MCF 10A (cell line): ENCODE data around the gene UBA1. TPM values are rescaled to one million over a fixed set of nuclear protein-coding genes. Genes with fewer than 3 reads are reported as not detected.

Source experiments
- BruUV-seq: library from RNA; stranded (reverse); fragments of 400-500 nt; replicated peaks from 2 replicates; lab custom pipeline; 2021; lab: Mats Ljungman, UMichigan
- CTCF ChIA-PET: fragments of 300-600 bp; sonication (Branson Sonifier 250); formaldehyde crosslinking; extraction: SDS; loops from one replicate; lab custom pipeline; 2021; ENCODE audit warnings: antibody characterized with exemption, inconsistent platforms; lab: Yijun Ruan, JAX
- POLR2A ChIA-PET: fragments of 300-600, 350-650 bp; sonication (Branson Sonifier 250); formaldehyde crosslinking; extraction: SDS; loops from one replicate; lab custom pipeline; 2020; ENCODE audit warnings: antibody characterized with exemption, inconsistent platforms; lab: Yijun Ruan, JAX
- DNase-seq: peaks from one replicate; pipeline ENCODE4 v3.0.0-alpha.2; 2018; ENCODE audit not compliant: unreplicated experiment
- H3K27ac Mint-ChIP-seq: one replicate; pipeline ENCODE4 v1.8.0; 2022; ENCODE audit warnings: mild to moderate bottlenecking, low read depth, mixed read lengths; ENCODE audit not compliant: unreplicated experiment
- H3K27me3 Mint-ChIP-seq: one replicate; pipeline ENCODE4 v1.8.0; 2022; ENCODE audit warnings: mixed read lengths; ENCODE audit not compliant: insufficient read depth, unreplicated experiment
- H3K36me3 Mint-ChIP-seq: one replicate; pipeline ENCODE4 v1.8.0; 2022; ENCODE audit warnings: mild to moderate bottlenecking, moderate library complexity, mixed read lengths; ENCODE audit not compliant: insufficient read depth, unreplicated experiment
- H3K4me1 Mint-ChIP-seq: one replicate; pipeline ENCODE4 v1.8.0; 2022; ENCODE audit warnings: mixed read lengths; ENCODE audit not compliant: insufficient read depth, unreplicated experiment
- H3K4me3 Mint-ChIP-seq: one replicate; pipeline ENCODE4 v1.8.0; 2022; ENCODE audit warnings: mild to moderate bottlenecking, moderate library complexity, mixed read lengths; ENCODE audit not compliant: unreplicated experiment
- H3K9me3 Mint-ChIP-seq: one replicate; pipeline ENCODE4 v1.8.0; 2022; ENCODE audit warnings: mixed read lengths; ENCODE audit not compliant: unreplicated experiment
- intact Hi-C: fragments of 100-400 bp; cut with micrococcal nuclease; formaldehyde crosslinking; loops from 2 replicates; pipeline ENCODE4 v1.14.1; 2022
- total RNA-seq: library from RNA; stranded (reverse); gene quantifications from 2 replicates; pipeline ENCODE4 v1.2.3, GENCODE V29; 2022
- TF ChIP-seq, protein P1 (sequence below): fragments of 200-600 bp; IDR thresholded peaks from one replicate; pipeline ENCODE4 v1.8.0; 2022; ENCODE audit warnings: antibody characterized with exemption, mild to moderate bottlenecking; ENCODE audit not compliant: unreplicated experiment

UBA1 gene
- total RNA-seq, 1 experiment from 2014 or later: 248 TPM

- POLR2A ChIA-PET: no interaction called here
These were observed 34.8 kb upstream of the UBA1 start for GRCh38 chrX:47158781-47159180.

GRCh38 chrX:47160781-47161180 is 32.8 kb upstream of the UBA1 start:
- Mint-ChIP-seq H3K27me3 (no peaks in the 10 kb centered on the region), H3K4me3 (no peak overlapping the region), H3K27ac (no peak overlapping the region), H3K4me1 (no peaks in the 10 kb centered on the region), H3K9me3 (no peaks in the 10 kb centered on the region), H3K36me3 (peaks cover 57% of the 10 kb centered on the region)
- no peak for DNase-seq
- TF ChIP-seq, protein P1, sequence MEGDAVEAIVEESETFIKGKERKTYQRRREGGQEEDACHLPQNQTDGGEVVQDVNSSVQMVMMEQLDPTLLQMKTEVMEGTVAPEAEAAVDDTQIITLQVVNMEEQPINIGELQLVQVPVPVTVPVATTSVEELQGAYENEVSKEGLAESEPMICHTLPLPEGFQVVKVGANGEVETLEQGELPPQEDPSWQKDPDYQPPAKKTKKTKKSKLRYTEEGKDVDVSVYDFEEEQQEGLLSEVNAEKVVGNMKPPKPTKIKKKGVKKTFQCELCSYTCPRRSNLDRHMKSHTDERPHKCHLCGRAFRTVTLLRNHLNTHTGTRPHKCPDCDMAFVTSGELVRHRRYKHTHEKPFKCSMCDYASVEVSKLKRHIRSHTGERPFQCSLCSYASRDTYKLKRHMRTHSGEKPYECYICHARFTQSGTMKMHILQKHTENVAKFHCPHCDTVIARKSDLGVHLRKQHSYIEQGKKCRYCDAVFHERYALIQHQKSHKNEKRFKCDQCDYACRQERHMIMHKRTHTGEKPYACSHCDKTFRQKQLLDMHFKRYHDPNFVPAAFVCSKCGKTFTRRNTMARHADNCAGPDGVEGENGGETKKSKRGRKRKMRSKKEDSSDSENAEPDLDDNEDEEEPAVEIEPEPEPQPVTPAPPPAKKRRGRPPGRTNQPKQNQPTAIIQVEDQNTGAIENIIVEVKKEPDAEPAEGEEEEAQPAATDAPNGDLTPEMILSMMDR: no peak
- CTCF ChIA-PET: interaction anchor here (0.7 kb wide), 2 partner anchors 12 to 135 kb away, joined by 3 read pairs; no protein-coding TSS in a partner anchor
- intact Hi-C loops: no loop called here
- POLR2A ChIA-PET: interaction anchor here (0.6 kb wide), 1 partner anchor 21 kb away, joined by 3 read pairs; no protein-coding TSS in a partner anchor
- BruUV-seq: no TSS peak

More at GRCh38 chrX:47158781-47159180, 34.8 kb upstream of the UBA1 start:
- no TSS peak for BruUV-seq
- no peaks in the 10 kb centered on the region for H3K9me3 Mint-ChIP-seq
- no peak for DNase-seq
- H3K27me3 Mint-ChIP-seq: no peaks in the 10 kb centered on the region
- H3K27ac Mint-ChIP-seq: no peak overlapping the region
- H3K36me3 Mint-ChIP-seq: peaks cover 67% of the 10 kb centered on the region
- TF ChIP-seq, protein P1: no peak
- no peak overlapping the region for H3K4me3 Mint-ChIP-seq
- CTCF ChIA-PET: interaction anchor here (0.6 kb wide), 4 partner anchors 9 to 309 kb away, joined by 3 read pairs; partner anchors contain the start of gene NDUFB11
- intact Hi-C loops: no loop called here
- H3K4me1 Mint-ChIP-seq: no peaks in the 10 kb centered on the region

DNA sequence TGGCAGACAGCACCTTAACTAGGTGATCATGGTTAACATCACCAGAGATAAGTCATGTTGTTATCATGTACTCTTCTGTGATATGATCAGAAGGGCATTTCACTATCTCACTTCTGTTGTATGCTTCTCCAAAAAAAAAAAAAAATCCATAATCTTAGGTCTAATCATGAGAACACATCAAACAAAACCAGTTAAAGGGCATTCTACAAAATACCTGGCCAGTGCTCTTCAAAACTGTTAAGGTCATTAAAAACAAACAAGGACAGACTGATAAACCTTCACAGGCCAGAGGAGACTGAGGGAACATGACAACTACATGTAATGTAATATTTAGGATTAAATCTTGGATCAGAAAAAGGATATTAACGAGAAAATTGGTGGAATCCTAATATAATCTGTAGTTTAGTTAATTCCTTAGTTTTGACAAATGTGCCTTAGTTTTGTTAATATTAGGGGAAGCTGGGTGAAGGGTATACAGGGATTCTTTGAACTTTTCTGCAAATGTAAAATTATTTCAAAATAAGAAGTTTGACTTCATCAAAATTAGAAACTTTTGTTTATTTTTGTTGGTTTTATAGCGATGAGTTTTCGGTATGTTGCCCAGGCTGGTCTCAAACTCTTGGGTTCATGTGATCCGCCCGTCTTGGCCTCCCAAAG is 30.6 kb upstream of the UBA1 start:
- no TSS peak for BruUV-seq
- Mint-ChIP-seq H3K27me3 (peaks cover 8% of the 10 kb centered on the region), H3K4me1 (no peaks in the 10 kb centered on the region), H3K4me3 (no peak overlapping the region), H3K36me3 (peaks cover 40% of the 10 kb centered on the region), H3K9me3 (no peaks in the 10 kb centered on the region), H3K27ac (no peak overlapping the region)
- POLR2A ChIA-PET: no interaction called here
- TF ChIP-seq, protein P1: no peak
- CTCF ChIA-PET: interaction anchor here (0.6 to 0.7 kb wide), 2 partner anchors 9 to 400 kb away, joined by 3 read pairs; no protein-coding TSS in a partner anchor
- intact Hi-C loops: no loop called here
- no peak for DNase-seq

DNA sequence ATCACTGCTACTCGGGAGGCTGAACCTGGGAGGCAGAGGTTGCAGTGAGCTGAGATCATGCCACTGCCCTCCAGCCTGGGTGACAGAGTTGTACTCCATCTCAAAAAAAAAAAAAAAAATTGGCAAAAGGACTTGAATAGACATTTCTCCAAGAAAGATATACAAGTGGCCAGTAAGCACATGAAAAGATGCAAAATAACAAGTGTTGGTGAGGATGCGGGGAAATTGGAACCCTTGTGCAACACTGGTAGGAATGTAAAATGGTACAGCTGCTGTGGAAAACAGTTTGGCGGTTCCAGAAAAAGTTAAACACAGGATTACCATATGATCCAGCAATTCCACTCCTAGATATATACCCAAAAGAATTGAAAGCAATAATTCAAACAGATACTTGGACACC is 29.2 kb upstream of the UBA1 start:
- Mint-ChIP-seq H3K27ac (no peak overlapping the region), H3K36me3 (peaks cover 36% of the 10 kb centered on the region), H3K9me3 (no peaks in the 10 kb centered on the region), H3K27me3 (peaks cover 22% of the 10 kb centered on the region), H3K4me3 (no peak overlapping the region), H3K4me1 (no peaks in the 10 kb centered on the region)
- intact Hi-C loops: no loop called here
- CTCF ChIA-PET: interaction anchor here (0.7 to 1.0 kb wide), 2 partner anchors 10 to 32 kb away, joined by 3 to 4 read pairs; no protein-coding TSS in a partner anchor
- BruUV-seq: no TSS peak
- POLR2A ChIA-PET: interaction anchor here (0.6 kb wide), 1 partner anchor 24 kb away, joined by 4 read pairs; no protein-coding TSS in a partner anchor
- DNase-seq: no peak
- TF ChIP-seq, protein P1: no peak
